NB4 (cell line): ENCODE measurements around the gene CSTF1.

Experiments
- DNase-seq: peaks from one replicate; pipeline ENCODE4 v3.0.0; 2010; ENCODE audit warnings: low read depth
- H3K4me3 ChIP-seq: one replicate; pipeline ENCODE4 v1.5.1; 2011; ENCODE audit warnings: mild to moderate bottlenecking, low read depth, low read length, moderate library complexity
- CTCF ChIP-seq: IDR thresholded peaks from one replicate; pipeline ENCODE4 v1.5.1; 2012; ENCODE audit warnings: low read depth, low read length
- MAX ChIP-seq: IDR thresholded peaks from 2 replicates; pipeline ENCODE4 v1.6.1; 2011; ENCODE audit warnings: low read depth, low read length
- MYC ChIP-seq: IDR thresholded peaks from 2 replicates; pipeline ENCODE4 v1.6.1; 2011; ENCODE audit warnings: low read depth, low read length
- POLR2A ChIP-seq: IDR thresholded peaks from 2 replicates; pipeline ENCODE4 v1.6.1; 2011; ENCODE audit warnings: mild to moderate bottlenecking; ENCODE audit not compliant: insufficient read length; ENCODE audit errors: extremely low read depth

CSTF1 gene

GRCh38 chr20:56449459-56449858 is 57.0 kb downstream of the CSTF1 start:
- no peak for DNase-seq
- TF ChIP-seq MAX (no peak), CTCF (no peak), POLR2A (no peak), MYC (no peak)

GRCh38 chr20:56451056-56451765 is 58.8 kb downstream of the CSTF1 start:
- DNase-seq: peak; percentile 59
- no peak for TF ChIP-seq MAX
- TF ChIP-seq MYC: no peak
- TF ChIP-seq POLR2A: no peak
- no peak for TF ChIP-seq CTCF
- no peak overlapping the region for H3K4me3 ChIP-seq

More at GRCh38 chr20:56449459-56449858, 57.0 kb downstream of the CSTF1 start:
- no peak overlapping the region for H3K4me3 ChIP-seq

- H3K4me3 ChIP-seq: no peak overlapping the region
- TF ChIP-seq MAX (no peak), CTCF (no peak), POLR2A (no peak), MYC (no peak)
- DNase-seq: peak; percentile 62
Measured at GRCh38 chr20:56453352-56453751, 60.9 kb downstream of the CSTF1 start.

GRCh38 chr20:56454754-56455153 is 62.3 kb downstream of the CSTF1 start:
- no peak overlapping the region for H3K4me3 ChIP-seq
- no peak for DNase-seq
- TF ChIP-seq MAX (no peak), CTCF (no peak), POLR2A (no peak), MYC (no peak)
